WTC11 (cell line): ENCODE data around the gene NPAS3.

Experiments
- CREM ChIP-seq: sonication (generic); formaldehyde crosslinking; IDR thresholded peaks from 2 replicates; pipeline ENCODE4 v1.8.1; 2022; ENCODE audit warnings: mild to moderate bottlenecking, missing genetic modification reagents, moderate library complexity
- TF ChIP-seq, protein P1 (sequence below): sonication (generic); formaldehyde crosslinking; IDR thresholded peaks from 2 replicates; pipeline ENCODE4 v1.8.0; 2022; ENCODE audit warnings: mild to moderate bottlenecking, missing genetic modification reagents
- TF ChIP-seq, protein P2 (sequence below): sonication (generic); formaldehyde crosslinking; IDR thresholded peaks from 2 replicates; pipeline ENCODE4 v1.8.1; 2022; ENCODE audit warnings: missing genetic modification reagents, borderline replicate concordance
- TF ChIP-seq, protein P3 (sequence below): sonication (generic); formaldehyde crosslinking; IDR thresholded peaks from 2 replicates; pipeline ENCODE4 v1.8.1; 2023; ENCODE audit warnings: mild to moderate bottlenecking, moderate library complexity, missing genetic modification reagents
- TF ChIP-seq, protein P4 (sequence below): fragments of 200-600 bp; IDR thresholded peaks from 2 replicates; pipeline ENCODE4 v1.8.0; 2022; ENCODE audit warnings: antibody characterized with exemption

DNA sequence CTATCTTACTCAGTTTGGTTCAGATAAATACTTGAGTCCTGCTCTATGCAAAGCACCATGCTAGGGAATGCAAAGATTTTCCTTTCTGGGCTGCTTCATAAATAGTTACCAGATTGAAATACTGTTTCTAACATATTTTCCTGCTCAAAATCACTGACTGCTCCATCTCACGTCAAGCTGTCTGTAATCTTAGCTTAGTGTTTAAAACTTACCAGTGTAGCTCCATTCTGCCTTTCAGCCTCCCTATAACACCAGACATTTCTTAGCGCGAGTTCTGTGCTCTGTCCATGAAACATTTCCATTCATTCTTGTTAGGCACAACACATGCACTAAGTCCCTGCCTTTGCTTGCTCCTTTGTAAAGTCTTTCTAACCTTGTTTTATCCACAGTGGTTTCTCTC is 129.4 kb downstream of the NPAS3 start:
- TF ChIP-seq, protein P1, sequence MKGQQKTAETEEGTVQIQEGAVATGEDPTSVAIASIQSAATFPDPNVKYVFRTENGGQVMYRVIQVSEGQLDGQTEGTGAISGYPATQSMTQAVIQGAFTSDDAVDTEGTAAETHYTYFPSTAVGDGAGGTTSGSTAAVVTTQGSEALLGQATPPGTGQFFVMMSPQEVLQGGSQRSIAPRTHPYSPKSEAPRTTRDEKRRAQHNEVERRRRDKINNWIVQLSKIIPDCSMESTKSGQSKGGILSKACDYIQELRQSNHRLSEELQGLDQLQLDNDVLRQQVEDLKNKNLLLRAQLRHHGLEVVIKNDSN (CRISPR knock-in tag): no peak
- TF ChIP-seq, protein P2, sequence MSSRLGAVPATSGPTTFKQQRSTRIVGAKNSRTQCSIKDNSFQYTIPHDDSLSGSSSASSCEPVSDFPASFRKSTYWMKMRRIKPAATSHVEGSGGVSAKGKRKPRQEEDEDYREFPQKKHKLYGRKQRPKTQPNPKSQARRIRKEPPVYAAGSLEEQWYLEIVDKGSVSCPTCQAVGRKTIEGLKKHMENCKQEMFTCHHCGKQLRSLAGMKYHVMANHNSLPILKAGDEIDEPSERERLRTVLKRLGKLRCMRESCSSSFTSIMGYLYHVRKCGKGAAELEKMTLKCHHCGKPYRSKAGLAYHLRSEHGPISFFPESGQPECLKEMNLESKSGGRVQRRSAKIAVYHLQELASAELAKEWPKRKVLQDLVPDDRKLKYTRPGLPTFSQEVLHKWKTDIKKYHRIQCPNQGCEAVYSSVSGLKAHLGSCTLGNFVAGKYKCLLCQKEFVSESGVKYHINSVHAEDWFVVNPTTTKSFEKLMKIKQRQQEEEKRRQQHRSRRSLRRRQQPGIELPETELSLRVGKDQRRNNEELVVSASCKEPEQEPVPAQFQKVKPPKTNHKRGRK (CRISPR knock-in tag): no peak
- TF ChIP-seq, protein P3, sequence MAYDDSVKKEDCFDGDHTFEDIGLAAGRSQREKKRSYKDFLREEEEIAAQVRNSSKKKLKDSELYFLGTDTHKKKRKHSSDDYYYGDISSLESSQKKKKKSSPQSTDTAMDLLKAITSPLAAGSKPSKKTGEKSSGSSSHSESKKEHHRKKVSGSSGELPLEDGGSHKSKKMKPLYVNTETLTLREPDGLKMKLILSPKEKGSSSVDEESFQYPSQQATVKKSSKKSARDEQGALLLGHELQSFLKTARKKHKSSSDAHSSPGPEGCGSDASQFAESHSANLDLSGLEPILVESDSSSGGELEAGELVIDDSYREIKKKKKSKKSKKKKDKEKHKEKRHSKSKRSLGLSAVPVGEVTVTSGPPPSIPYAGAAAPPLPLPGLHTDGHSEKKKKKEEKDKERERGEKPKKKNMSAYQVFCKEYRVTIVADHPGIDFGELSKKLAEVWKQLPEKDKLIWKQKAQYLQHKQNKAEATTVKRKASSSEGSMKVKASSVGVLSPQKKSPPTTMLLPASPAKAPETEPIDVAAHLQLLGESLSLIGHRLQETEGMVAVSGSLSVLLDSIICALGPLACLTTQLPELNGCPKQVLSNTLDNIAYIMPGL: no peak
- TF ChIP-seq CREM: no peak
- TF ChIP-seq, protein P4, sequence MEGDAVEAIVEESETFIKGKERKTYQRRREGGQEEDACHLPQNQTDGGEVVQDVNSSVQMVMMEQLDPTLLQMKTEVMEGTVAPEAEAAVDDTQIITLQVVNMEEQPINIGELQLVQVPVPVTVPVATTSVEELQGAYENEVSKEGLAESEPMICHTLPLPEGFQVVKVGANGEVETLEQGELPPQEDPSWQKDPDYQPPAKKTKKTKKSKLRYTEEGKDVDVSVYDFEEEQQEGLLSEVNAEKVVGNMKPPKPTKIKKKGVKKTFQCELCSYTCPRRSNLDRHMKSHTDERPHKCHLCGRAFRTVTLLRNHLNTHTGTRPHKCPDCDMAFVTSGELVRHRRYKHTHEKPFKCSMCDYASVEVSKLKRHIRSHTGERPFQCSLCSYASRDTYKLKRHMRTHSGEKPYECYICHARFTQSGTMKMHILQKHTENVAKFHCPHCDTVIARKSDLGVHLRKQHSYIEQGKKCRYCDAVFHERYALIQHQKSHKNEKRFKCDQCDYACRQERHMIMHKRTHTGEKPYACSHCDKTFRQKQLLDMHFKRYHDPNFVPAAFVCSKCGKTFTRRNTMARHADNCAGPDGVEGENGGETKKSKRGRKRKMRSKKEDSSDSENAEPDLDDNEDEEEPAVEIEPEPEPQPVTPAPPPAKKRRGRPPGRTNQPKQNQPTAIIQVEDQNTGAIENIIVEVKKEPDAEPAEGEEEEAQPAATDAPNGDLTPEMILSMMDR: no peak
